Activated CD4-positive, alpha-beta T cell treated with anti-CD3 and anti-CD28 coated beads for 36 hours (primary cell): ENCODE results near the gene MADCAM1. TPM values are rescaled to one million over a fixed set of nuclear protein-coding genes. Genes with fewer than 3 reads are reported as not detected.

Experiments
- ATAC-seq: fragments of 200-7000 bp; cut with Tn5 transposase; one replicate; pipeline ENCODE4 v1.10.0; 2021; ENCODE audit warnings: mild to moderate bottlenecking, moderate library complexity
- CTCF ChIA-PET: fragments of 350-600 bp; sonication (Branson Sonifier 250); formaldehyde crosslinking; loops from one replicate; lab custom pipeline; 2021; ENCODE audit warnings: antibody characterized with exemption; lab: Charles Lee
- POLR2A ChIA-PET: fragments of 350-600 bp; sonication (Branson Sonifier 250); formaldehyde crosslinking; loops from one replicate; lab custom pipeline; 2021; ENCODE audit warnings: antibody characterized with exemption, inconsistent platforms; lab: Charles Lee
- DNase-seq: peaks from one replicate; pipeline ENCODE4 v3.0.0-alpha.2; 2020
- H3K27ac Mint-ChIP-seq: one replicate; pipeline ENCODE4 v1.8.0; 2021; ENCODE audit warnings: mixed read lengths
- H3K27me3 Mint-ChIP-seq: one replicate; pipeline ENCODE4 v1.8.0; 2021; ENCODE audit warnings: mixed read lengths
- H3K36me3 Mint-ChIP-seq: one replicate; pipeline ENCODE4 v1.8.0; 2021; ENCODE audit warnings: low read depth, mixed read lengths
- H3K4me1 Mint-ChIP-seq: one replicate; pipeline ENCODE4 v1.8.0; 2021; ENCODE audit warnings: mixed read lengths
- H3K4me3 Mint-ChIP-seq: one replicate; pipeline ENCODE4 v1.8.0; 2021; ENCODE audit warnings: mild to moderate bottlenecking, moderate library complexity, mixed read lengths
- H3K9me3 Mint-ChIP-seq: one replicate; pipeline ENCODE4 v1.8.0; 2021; ENCODE audit warnings: low read depth, mixed read lengths
- intact Hi-C, 2 experiments: fragments of 100-400 bp; cut with DNase I in 1 of 2; cut with micrococcal nuclease in 1 of 2; formaldehyde crosslinking; loops; one replicate each; pipeline versions ENCODE4 v1.14.2 to v1.15.1; 2022 to 2024; cut with DNase I, micrococcal nuclease
- total RNA-seq, 2 experiments: library from RNA; stranded (reverse); gene quantifications; one replicate each; pipeline ENCODE4 v1.2.3, GENCODE V29; 2021

MADCAM1 gene
- total RNA-seq, 2 experiments from 2014 or later, result 0.14 TPM; not detected in 1

GRCh38 chr19:514166-514663 lies 17.9 kb downstream of the MADCAM1 start:
- Mint-ChIP-seq H3K36me3 (peaks cover 3% of the 10 kb centered on the region), H3K9me3 (no peaks in the 10 kb centered on the region), H3K27ac (no peak overlapping the region), H3K4me1 (peaks cover 26% of the 10 kb centered on the region), H3K4me3 (no peak overlapping the region), H3K27me3 (no peaks in the 10 kb centered on the region)
- ChIA-PET POLR2A (no interaction called here), CTCF (no interaction called here)
- DNase-seq (no peak), ATAC-seq (no peak)
- intact Hi-C loops, result no loop called here

GRCh38 chr19:517721-518597 lies 21.7 kb downstream of the MADCAM1 start:
- POLR2A ChIA-PET, result no interaction called here
- CTCF ChIA-PET, result interaction anchor here (1.1 kb wide), 1 partner anchor 11 kb away, joined by 3 read pairs; no protein-coding TSS in a partner anchor

GRCh38 chr19:518598-519231 lies 22.4 kb downstream of the MADCAM1 start:
- no peak overlapping the region for H3K27ac Mint-ChIP-seq
- peaks cover 4% of the 10 kb centered on the region for H3K4me1 Mint-ChIP-seq
- ChIA-PET CTCF (interaction anchor here (1.1 kb wide), 1 partner anchor 12 kb away, joined by 3 read pairs; no protein-coding TSS in a partner anchor), POLR2A (no interaction called here)
- DNase-seq (peak; percentile 67), ATAC-seq (peak; percentile 63)
- H3K4me3 Mint-ChIP-seq, result no peak overlapping the region
- intact Hi-C loops, result no loop called here
- no peaks in the 10 kb centered on the region for H3K27me3 Mint-ChIP-seq
- no peaks in the 10 kb centered on the region for H3K36me3 Mint-ChIP-seq
- H3K9me3 Mint-ChIP-seq, result no peaks in the 10 kb centered on the region

More at GRCh38 chr19:517721-518597, 21.7 kb downstream of the MADCAM1 start:
- H3K9me3 Mint-ChIP-seq, result no peaks in the 10 kb centered on the region
- no peak overlapping the region for H3K27ac Mint-ChIP-seq
- intact Hi-C loops, result no loop called here
- DNase-seq (no peak), ATAC-seq (peak; percentile 6)
- H3K4me1 Mint-ChIP-seq, result peaks cover 4% of the 10 kb centered on the region
- H3K36me3 Mint-ChIP-seq, result no peaks in the 10 kb centered on the region
- no peak overlapping the region for H3K4me3 Mint-ChIP-seq
- H3K27me3 Mint-ChIP-seq, result no peaks in the 10 kb centered on the region

- DNase-seq, result no peak
- CTCF ChIA-PET, result no interaction called here
- peaks cover 4% of the 10 kb centered on the region for H3K4me1 Mint-ChIP-seq
Observed at GRCh38 chr19:519449-519865, 23.2 kb downstream of the MADCAM1 start.

GRCh38 chr19:522726-523125 lies 26.4 kb downstream of the MADCAM1 start:
- no peak for ATAC-seq
- no peaks in the 10 kb centered on the region for H3K9me3 Mint-ChIP-seq
- no peak for DNase-seq
- no peaks in the 10 kb centered on the region for H3K4me1 Mint-ChIP-seq
- no peak overlapping the region for H3K27ac Mint-ChIP-seq
- no peak overlapping the region for H3K4me3 Mint-ChIP-seq
- CTCF ChIA-PET, result interaction anchor here (2.1 kb wide), 1 partner anchor 12 kb away, joined by 12 read pairs; no protein-coding TSS in a partner anchor
- H3K27me3 Mint-ChIP-seq, result peaks cover 1% of the 10 kb centered on the region
- POLR2A ChIA-PET, result no interaction called here
- intact Hi-C loops, result no loop called here
- H3K36me3 Mint-ChIP-seq, result no peaks in the 10 kb centered on the region

More at GRCh38 chr19:519449-519865, 23.2 kb downstream of the MADCAM1 start:
- no peak for ATAC-seq
- intact Hi-C loops, result no loop called here
- Mint-ChIP-seq H3K27me3 (no peaks in the 10 kb centered on the region), H3K27ac (no peak overlapping the region), H3K4me3 (no peak overlapping the region), H3K9me3 (no peaks in the 10 kb centered on the region), H3K36me3 (no peaks in the 10 kb centered on the region)
- POLR2A ChIA-PET, result no interaction called here

- no peaks in the 10 kb centered on the region for H3K4me1 Mint-ChIP-seq
- DNase-seq, result no peak
- ChIA-PET CTCF (no interaction called here), POLR2A (no interaction called here)
- no peaks in the 10 kb centered on the region for H3K9me3 Mint-ChIP-seq
- H3K36me3 Mint-ChIP-seq, result no peaks in the 10 kb centered on the region
- intact Hi-C loops, result no loop called here
- ATAC-seq, result no peak
- no peak overlapping the region for H3K27ac Mint-ChIP-seq
- H3K27me3 Mint-ChIP-seq, result peaks cover 1% of the 10 kb centered on the region
- H3K4me3 Mint-ChIP-seq, result no peak overlapping the region
Observed at GRCh38 chr19:524062-524674, 27.9 kb downstream of the MADCAM1 start.

GRCh38 chr19:525029-525428 lies 28.7 kb downstream of the MADCAM1 start:
- Mint-ChIP-seq H3K4me1 (peaks cover under 1% of the 10 kb centered on the region), H3K9me3 (no peaks in the 10 kb centered on the region), H3K4me3 (no peak overlapping the region), H3K36me3 (no peaks in the 10 kb centered on the region), H3K27ac (no peak overlapping the region), H3K27me3 (peaks cover 1% of the 10 kb centered on the region)
- ATAC-seq, result peak; percentile 14
- CTCF ChIA-PET, result no interaction called here
- intact Hi-C loops, result no loop called here
- POLR2A ChIA-PET, result no interaction called here
- DNase-seq, result no peak

- CTCF ChIA-PET, result no interaction called here
- intact Hi-C loops, result no loop called here
- no peak for DNase-seq
- H3K27me3 Mint-ChIP-seq, result peaks cover 1% of the 10 kb centered on the region
- POLR2A ChIA-PET, result no interaction called here
- no peak overlapping the region for H3K4me3 Mint-ChIP-seq
- H3K9me3 Mint-ChIP-seq, result no peaks in the 10 kb centered on the region
- ATAC-seq, result no peak
- H3K27ac Mint-ChIP-seq, result no peak overlapping the region
- H3K4me1 Mint-ChIP-seq, result peaks cover 7% of the 10 kb centered on the region
- H3K36me3 Mint-ChIP-seq, result no peaks in the 10 kb centered on the region
Observed at GRCh38 chr19:525857-526419, 29.7 kb downstream of the MADCAM1 start.

GRCh38 chr19:530134-531008 lies 34.1 kb downstream of the MADCAM1 start:
- Mint-ChIP-seq H3K4me3 (peak overlapping the region; percentile 77), H3K4me1 (peaks cover 24% of the 10 kb centered on the region), H3K27ac (peak overlapping the region; percentile 84), H3K27me3 (peaks cover 1% of the 10 kb centered on the region), H3K9me3 (no peaks in the 10 kb centered on the region), H3K36me3 (no peaks in the 10 kb centered on the region)
- intact Hi-C loops, result loop anchor here (1.0 kb wide), 6 partner anchors 23 to 267 kb away; partner anchors contain the start of genes TPGS1 (in 2 of the 2), BSG (in 1 of the 2), POLRMT (in 1 of the 2) and PTBP1 (in 1 of the 2)
- ChIA-PET CTCF (interaction anchor here (0.6 to 4.0 kb wide), 4 partner anchors 20 to 1060 kb away, joined by 3 to 30 read pairs (median 6); no protein-coding TSS in a partner anchor), POLR2A (interaction anchor here (1.7 kb wide), 1 partner anchor 20 kb away, joined by 7 read pairs; no protein-coding TSS in a partner anchor)
- ATAC-seq (no peak), DNase-seq (no peak)
